Endothelial cell of umbilical vein (primary cell): ENCODE data around the gene PERCC1. TPM values are rescaled to one million over a fixed set of nuclear protein-coding genes. Genes with fewer than 3 reads are reported as not detected.

Source experiments
- BruUV-seq: library from RNA; stranded (reverse); fragments of 400-500 nt; replicated peaks from 2 replicates; lab custom pipeline; 2021; lab: Mats Ljungman, UMichigan
- CTCF ChIA-PET: fragments of 300-600, 350-600 bp; sonication (Branson Sonifier 250); formaldehyde crosslinking; loops from one replicate; lab custom pipeline; 2021; ENCODE audit warnings: antibody characterized with exemption, inconsistent platforms; lab: Charles Lee
- POLR2A ChIA-PET: fragments of 300-600, 350-600 bp; sonication (Branson Sonifier 250); formaldehyde crosslinking; loops from one replicate; lab custom pipeline; 2021; ENCODE audit warnings: antibody characterized with exemption, inconsistent platforms; lab: Charles Lee
- DNase-seq: peaks from one replicate; pipeline ENCODE4 v3.0.0-alpha.2; 2011; ENCODE audit warnings: low read depth, low spot score
- FAIRE-seq: peaks from 2 replicates; lab custom pipeline; 2011; peaks lifted over from hg19 to GRCh38; lab: Jason Lieb, UNC
- H2AFZ ChIP-seq: 2 replicates; pipeline ENCODE4 v1.6.0; 2012; ENCODE audit warnings: low read depth, low read length, control low read depth, inconsistent platforms
- H3K27ac ChIP-seq: 2 replicates; pipeline ENCODE4 v1.5.1; 2011; ENCODE audit warnings: low read depth, mild to moderate bottlenecking, control low read depth, low read length, moderate library complexity; ENCODE audit not compliant: insufficient read depth
- H3K27me3 ChIP-seq, 2 experiments: 2 replicates each; pipeline versions ENCODE4 v1.6.0 to v1.6.1; 2011; ENCODE audit warnings: low read length in 2 of 2, mixed read lengths in 1 of 2; ENCODE audit not compliant: control insufficient read depth in 2 of 2, insufficient read depth in 2 of 2
- H3K36me3 ChIP-seq, 2 experiments: 2 replicates in 1 of 2; 3 replicates in 1 of 2; pipeline ENCODE4 v1.5.1; 2011; ENCODE audit warnings: low read length in 2 of 2, mild to moderate bottlenecking in 1 of 2, moderate library complexity in 1 of 2; ENCODE audit not compliant: control insufficient read depth in 2 of 2, insufficient read depth in 2 of 2; ENCODE audit errors: extremely low read depth in 1 of 2
- H3K4me1 ChIP-seq: 3 replicates; pipeline ENCODE4 v1.5.1; 2011; ENCODE audit warnings: mild to moderate bottlenecking, low read length; ENCODE audit not compliant: control insufficient read depth, insufficient read depth; ENCODE audit errors: extremely low read depth
- H3K4me2 ChIP-seq: 2 replicates; pipeline ENCODE4 v1.6.1; 2011; ENCODE audit warnings: low read length, control low read depth, mixed read lengths; ENCODE audit not compliant: insufficient read depth
- H3K4me3 ChIP-seq, 3 experiments: fragments of 200-600 bp in 1 of 3; sonication (generic), shearing (Covaris generic) in 1 of 3; replicated peaks in 1 of 3; 2 replicates each; pipeline ENCODE4 v1.5.1; 2011 to 2016; ENCODE audit warnings: control low read depth in 3 of 3, low read length in 3 of 3, mild to moderate bottlenecking in 2 of 3, inconsistent platforms in 1 of 3, low read depth in 1 of 3, moderate library complexity in 1 of 3; ENCODE audit not compliant: insufficient read depth in 1 of 3
- H3K79me2 ChIP-seq: 2 replicates; pipeline ENCODE4 v1.6.0; 2012; ENCODE audit warnings: low read length, inconsistent platforms; ENCODE audit not compliant: control insufficient read depth, insufficient read depth
- H3K9ac ChIP-seq: replicated peaks from 2 replicates; pipeline ENCODE3; 2011; ENCODE audit warnings: low read length, control low read depth; ENCODE audit not compliant: insufficient read depth; ENCODE audit errors: extremely low read depth
- H3K9me1 ChIP-seq: replicated peaks from 3 replicates; pipeline ENCODE4 v1.6.0; 2011; ENCODE audit warnings: mild to moderate bottlenecking, low read length; ENCODE audit not compliant: control insufficient read depth, insufficient read depth; ENCODE audit errors: extremely low read depth
- H3K9me3 ChIP-seq: replicated peaks from 2 replicates; pipeline ENCODE4 v1.5.1; 2012; ENCODE audit warnings: low read length, inconsistent platforms; ENCODE audit not compliant: control insufficient read depth, insufficient read depth
- H4K20me1 ChIP-seq: replicated peaks from 2 replicates; pipeline ENCODE3; 2011; ENCODE audit warnings: mild to moderate bottlenecking, low read length; ENCODE audit not compliant: control insufficient read depth, insufficient read depth; ENCODE audit errors: extremely low read depth
- CTCF ChIP-seq, 2 donors: IDR thresholded peaks; 1 replicate in 1 of 2; 2 replicates in 1 of 2; pipeline ENCODE4 v1.5.1; 2011; ENCODE audit warnings: low read length in 2 of 2, mild to moderate bottlenecking in 2 of 2, moderate library complexity in 2 of 2, control low read depth in 1 of 2, inconsistent platforms in 1 of 2, low read depth in 1 of 2; ENCODE audit not compliant: insufficient read depth in 1 of 2; ENCODE audit errors: extremely low read depth in 1 of 2
- EZH2 ChIP-seq: IDR thresholded peaks from 2 replicates; pipeline ENCODE4 v1.6.1; 2012; ENCODE audit warnings: borderline replicate concordance, low read depth, mild to moderate bottlenecking, moderate library complexity, low read length, inconsistent platforms; ENCODE audit not compliant: severe bottlenecking
- FOS ChIP-seq: IDR thresholded peaks from 2 replicates; pipeline ENCODE4 v1.6.1; 2011; ENCODE audit warnings: mild to moderate bottlenecking, low read length, moderate library complexity, borderline replicate concordance; ENCODE audit not compliant: insufficient read depth
- GATA2 ChIP-seq: IDR thresholded peaks from 2 replicates; pipeline ENCODE4 v1.7.0; 2011; ENCODE audit warnings: low read depth, mild to moderate bottlenecking, moderate library complexity, mixed read lengths, low read length; ENCODE audit not compliant: insufficient read length, insufficient read depth
- JUN ChIP-seq: IDR thresholded peaks from 2 replicates; pipeline ENCODE4 v1.6.1; 2011; ENCODE audit warnings: borderline replicate concordance, low read depth; ENCODE audit not compliant: insufficient read length, insufficient read depth
- MAX ChIP-seq: IDR thresholded peaks from 2 replicates; pipeline ENCODE4 v1.6.1; 2011; ENCODE audit not compliant: insufficient read depth, insufficient read length
- MYC ChIP-seq: IDR thresholded peaks from one replicate; pipeline ENCODE4 v1.6.1; 2011; ENCODE audit warnings: mild to moderate bottlenecking, low read depth, low read length
- POLR2A ChIP-seq: IDR thresholded peaks from 2 replicates; pipeline ENCODE4 v1.6.1; 2012; ENCODE audit warnings: low read depth, mild to moderate bottlenecking, control low read depth, low read length
- POLR2AphosphoS5 ChIP-seq: IDR thresholded peaks from 2 replicates; pipeline ENCODE4 v1.6.1; 2012; ENCODE audit warnings: low read depth, mild to moderate bottlenecking, control low read depth, low read length, moderate library complexity; ENCODE audit not compliant: insufficient read depth
- dilution Hi-C: fragments of 300-500 bp; cut with MboI; formaldehyde crosslinking; loops from one replicate; pipeline ENCODE4 v1.15.0; 2019; ENCODE audit warnings: low sequenced_read_pairs; ENCODE audit not compliant: extremely low pct_ligation_motif_present
- intact Hi-C: fragments of 100-400 bp; cut with micrococcal nuclease; formaldehyde crosslinking; loops from one replicate; pipeline ENCODE4 v1.10.0; 2022
- polyA plus RNA-seq, 4 experiments: library from polyadenylated mRNA; depleted of rRNA in 3 of 4; stranded (reverse) in 3 of 4; unstranded in 1 of 4; fragments of >200 nt; gene quantifications; 2 replicates each; pipeline versions ENCODE4 v1.2.1 to v1.2.3, GENCODE V29; 2011 to 2012; ENCODE audit warnings: missing spikeins in 1 of 4
- total RNA-seq: library from RNA; stranded (reverse); gene quantifications from 2 replicates; pipeline ENCODE4 v1.2.3, GENCODE V29; 2021

Gene PERCC1
- total and polyA plus RNA-seq, 2 donors (not counting 3 experiments of a cell fraction or from before 2014, with no cell fraction given), result not detected

- Histone ChIP-seq H2AFZ (no peak overlapping the region), H3K36me3 (peaks cover 0 to 31% of the 10 kb centered on the region in 2 experiments), H4K20me1 (no peaks in the 10 kb centered on the region), H3K27me3 (no peaks in the 10 kb centered on the region), H3K4me1 (no peaks in the 10 kb centered on the region), H3K4me3 (no peak overlapping the region), H3K4me2 (no peak overlapping the region), H3K9me1 (no peaks in the 10 kb centered on the region), H3K9me3 (no peaks in the 10 kb centered on the region), H3K79me2 (no peaks in the 10 kb centered on the region), H3K9ac (no peak overlapping the region), H3K27ac (no peak overlapping the region)
- TF ChIP-seq FOS (no peak), EZH2 (no peak), GATA2 (no peak)
- dilution Hi-C loops (no loop called here), intact Hi-C loops (no loop called here)
- CTCF ChIA-PET, result no interaction called here
- no TSS peak for BruUV-seq
- FAIRE-seq, result no peak
- POLR2A ChIA-PET, result no interaction called here
- DNase-seq, result no peak
Observed at GRCh38 chr16:1461146-1461545, 30.3 kb downstream of the PERCC1 start.

- H3K9me1 ChIP-seq, result no peaks in the 10 kb centered on the region
- peaks cover 7% of the 10 kb centered on the region for H3K79me2 ChIP-seq
- no peaks in the 10 kb centered on the region for H3K9me3 ChIP-seq
- ChIA-PET CTCF (no interaction called here), POLR2A (no interaction called here)
- no peak overlapping the region for H3K4me3 ChIP-seq
- BruUV-seq, result no TSS peak
- no peak overlapping the region for H2AFZ ChIP-seq
- TF ChIP-seq POLR2A (no peak), FOS (no peak), CTCF (IDR thresholded peaks at IDR 0.05; ENCODE audit: extremely low read depth in 1 of 2, insufficient read depth in 1 of 2, low read depth in 1 of 2, low read length in 2 of 2) (no peak), GATA2 (no peak), EZH2 (no peak), MYC (no peak), JUN (no peak), MAX (no peak), POLR2AphosphoS5 (no peak)
- no peaks in the 10 kb centered on the region for H4K20me1 ChIP-seq
- FAIRE-seq (no peak), DNase-seq (no peak)
- dilution Hi-C loops, result no loop called here
- H3K4me1 ChIP-seq, result no peaks in the 10 kb centered on the region
- H3K4me2 ChIP-seq, result no peak overlapping the region
- no peak overlapping the region for H3K9ac ChIP-seq
- no peaks in the 10 kb centered on the region for H3K27me3 ChIP-seq
- H3K36me3 ChIP-seq, result peaks cover 0 to 18% of the 10 kb centered on the region in 2 experiments
- intact Hi-C loops, result no loop called here
- H3K27ac ChIP-seq, result no peak overlapping the region
Observed at GRCh38 chr16:1464196-1464893, 33.5 kb downstream of the PERCC1 start.
